Motor neuron (in vitro differentiated cells): ENCODE data around the gene TEX19. TPM values are rescaled to one million over a fixed set of nuclear protein-coding genes. Genes with fewer than 3 reads are reported as not detected.
A peak's percentile ranks its signal among the peaks of the same experiment; 100 is the strongest.
"Not testable (repeated sequence)": the region's sequence is repeated elsewhere in the genome, so short reads cannot be mapped to it uniquely, and the experiment has no call there.

Source experiments
- ATAC-seq, 8 experiments: fragments of 200-7000 bp; cut with Tn5 transposase; replicated peaks in 6 of 8; 2 replicates each; pipeline ENCODE4 v1.8.0; 2021; ENCODE audit warnings: mild to moderate bottlenecking in 8 of 8, moderate library complexity in 8 of 8
- H3K27ac ChIP-seq, 2 donors: fragments of 250-450 bp; sonication (Bioruptor Pico); 2 replicates each; pipeline ENCODE4 v1.9.0; 2021; ENCODE audit warnings: antibody characterized with exemption in 2 of 2, mild to moderate bottlenecking in 2 of 2, moderate library complexity in 1 of 2
- H3K4me1 ChIP-seq, 2 donors: fragments of 250-450 bp; sonication (Bioruptor Pico); replicated peaks in 1 of 2; 2 replicates each; pipeline ENCODE4 v1.6.1; 2021; ENCODE audit warnings: antibody characterized with exemption in 2 of 2, mild to moderate bottlenecking in 2 of 2, moderate library complexity in 1 of 2
- H3K4me3 ChIP-seq, 5 donors: fragments of 250-450 bp; sonication (Bioruptor Pico); 2 replicates each; pipeline ENCODE4 v1.9.0; 2021; ENCODE audit warnings: antibody characterized with exemption in 5 of 5, mild to moderate bottlenecking in 5 of 5, moderate library complexity in 4 of 5
- WGBS, 10 experiments: fragments of 450-650 bp; shearing (Covaris generic); methylation state at CpG; one replicate each; pipeline ENCODE4 v1.0.0; 2022; 5-methylcytosine and 5-hydroxymethylcytosine counted together
- in situ Hi-C, 9 experiments: fragments of 400-800 bp; cut with MboI; loops; one replicate each; pipeline ENCODE4 v1.15.0; 2021; ENCODE audit warnings: low sequenced_read_pairs in 9 of 9, low pct_unique_long_range_greater_than_20kb in 2 of 9; ENCODE audit not compliant: unreplicated experiment in 9 of 9
- total RNA-seq, 8 experiments: library from RNA; unstranded; fragments of 300-600 nt; gene quantifications; 2 replicates each; pipeline versions ENCODE4 v1.2.3 to v1.2.4, GENCODE V29; 2022

Gene TEX19
- total RNA-seq, 8 experiments from 2014 or later: 0.14 to 0.63 (median 0.25) TPM; not detected in 3

GRCh38 chr17:82373731-82374625, 14.9 kb downstream of the TEX19 start:
- Histone ChIP-seq H3K4me3 (no peak overlapping the region), H3K4me1 (peaks cover 11 to 22% of the 10 kb centered on the region in 2 donors), H3K27ac (no peak overlapping the region)
- WGBS, 10 experiments: 71 to 100% (median 85%) methylated on average over 1 to 7 of the region's 37 CpGs; no CpG with 5 or more reads in 4 of the 10 experiments
- ATAC-seq: no peak
- in situ Hi-C loops: no loop called here

GRCh38 chr17:82374626-82375331, 15.7 kb downstream of the TEX19 start:
- 33 to 100% (median 73%) methylated on average over 4 to 20 of the region's 79 CpGs; no CpG with 5 or more reads in 7 of the 10 experiments for WGBS, 10 experiments
- no peak for ATAC-seq
- in situ Hi-C loops: no loop called here
- peaks cover 14 to 25% of the 10 kb centered on the region in 2 donors for H3K4me1 ChIP-seq
- no peak overlapping the region for H3K27ac ChIP-seq
- no peak overlapping the region for H3K4me3 ChIP-seq

DNA sequence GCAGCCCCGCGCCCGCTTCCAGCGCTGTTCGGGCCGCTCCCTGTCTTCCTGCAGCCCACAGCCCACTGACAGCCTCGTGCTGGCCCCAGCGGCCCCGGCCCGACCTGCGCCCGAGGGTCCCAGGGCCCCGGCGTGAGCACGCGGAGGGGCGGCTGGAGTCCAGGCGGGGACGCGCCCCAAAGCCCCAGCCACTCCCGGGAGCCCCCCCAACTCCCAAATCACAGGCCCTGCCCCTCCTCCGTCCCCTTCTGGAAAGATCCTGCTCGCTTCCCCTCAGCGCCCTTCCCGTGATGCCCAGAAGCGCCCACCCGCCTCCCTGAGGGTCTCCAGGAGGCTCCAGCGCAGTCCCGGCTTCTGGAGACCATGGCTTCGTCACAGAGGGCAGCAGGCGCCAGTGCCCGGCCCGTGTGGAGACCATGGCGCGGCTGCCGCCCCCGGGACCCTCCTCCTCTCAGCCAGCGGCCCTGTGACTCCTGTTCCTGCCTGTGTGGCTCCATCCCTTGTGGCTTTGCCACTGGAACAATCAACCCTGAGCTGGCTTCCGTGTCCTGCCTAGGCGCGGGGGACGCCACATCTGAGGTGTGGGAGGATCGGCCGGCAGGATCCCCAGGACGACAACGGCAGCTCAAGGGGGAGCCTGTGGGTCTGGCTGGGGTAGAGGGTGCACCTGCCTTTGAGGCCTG, 16.5 kb downstream of the TEX19 start:
- in situ Hi-C loops: no loop called here
- Histone ChIP-seq H3K4me3 (no peak overlapping the region), H3K27ac (no peak overlapping the region), H3K4me1 (peaks cover 18 to 26% of the 10 kb centered on the region in 2 donors)
- no peak for ATAC-seq
- WGBS, 10 experiments: 60% methylated on average over 2 of the region's 46 CpGs; no CpG with 5 or more reads in 9 of the 10 experiments

DNA sequence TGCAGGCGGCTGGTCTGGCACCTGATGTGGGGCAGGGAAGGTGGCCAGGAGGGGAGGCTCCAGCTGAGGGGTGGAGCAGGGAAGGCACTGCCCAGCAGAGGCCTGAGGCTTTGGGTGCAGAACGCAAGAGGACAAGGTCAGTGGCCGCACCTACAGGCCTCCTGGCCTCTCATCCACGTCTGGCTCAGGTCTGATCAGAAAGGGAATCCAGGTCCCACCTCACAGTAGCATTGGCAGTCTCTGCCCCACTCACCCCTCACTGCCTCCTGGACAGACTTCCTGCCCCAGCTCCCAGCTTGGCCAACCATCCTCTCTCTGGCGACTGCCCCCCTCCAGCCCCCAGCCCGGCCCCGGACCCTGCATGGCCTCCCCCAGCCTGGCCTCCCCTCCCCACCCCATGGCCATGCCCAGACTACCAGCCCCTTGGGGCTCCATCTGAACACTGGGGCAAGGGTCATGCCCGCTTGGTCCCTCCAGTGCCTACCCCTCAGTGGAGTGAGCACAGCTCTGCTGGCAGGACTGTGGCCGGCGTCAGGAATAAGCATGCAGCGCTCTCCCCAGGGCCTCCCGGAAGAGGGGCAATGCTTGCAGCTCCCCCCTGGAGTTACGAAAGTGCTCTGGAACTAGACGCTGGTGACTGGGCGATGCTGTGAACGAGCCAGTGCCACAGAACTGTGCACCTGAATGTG, 17.1 kb downstream of the TEX19 start:
- no CpG with 5 or more reads among the region's 16 CpGs for WGBS, 10 experiments
- no peak overlapping the region for H3K27ac ChIP-seq
- H3K4me1 ChIP-seq: peaks cover 16 to 20% of the 10 kb centered on the region in 2 donors
- no peak for ATAC-seq
- in situ Hi-C loops: no loop called here
- no peak overlapping the region for H3K4me3 ChIP-seq

GRCh38 chr17:82377294-82377693, 18.2 kb downstream of the TEX19 start:
- ATAC-seq, H3K27ac ChIP-seq, H3K4me3 ChIP-seq, in situ Hi-C loops: not testable (repeated sequence)
- WGBS, 10 experiments: 0 to 65% (median 13%) methylated on average over 1 to 2 of the region's 5 CpGs; no CpG with 5 or more reads in 2 of the 10 experiments
- H3K4me1 ChIP-seq: peaks cover 9 to 11% of the 10 kb centered on the region in 2 donors

- in situ Hi-C loops: no loop called here
- no peak for ATAC-seq
- H3K27ac ChIP-seq: no peak overlapping the region
- H3K4me3 ChIP-seq: no peak overlapping the region
- peaks cover 7 to 8% of the 10 kb centered on the region in 2 donors for H3K4me1 ChIP-seq
- 60 to 91% (median 80%) methylated on average over 1 to 10 of the region's 31 CpGs; no CpG with 5 or more reads in 3 of the 10 experiments for WGBS, 10 experiments
These were observed 19.1 kb downstream of the TEX19 start for GRCh38 chr17:82377924-82378740.

DNA sequence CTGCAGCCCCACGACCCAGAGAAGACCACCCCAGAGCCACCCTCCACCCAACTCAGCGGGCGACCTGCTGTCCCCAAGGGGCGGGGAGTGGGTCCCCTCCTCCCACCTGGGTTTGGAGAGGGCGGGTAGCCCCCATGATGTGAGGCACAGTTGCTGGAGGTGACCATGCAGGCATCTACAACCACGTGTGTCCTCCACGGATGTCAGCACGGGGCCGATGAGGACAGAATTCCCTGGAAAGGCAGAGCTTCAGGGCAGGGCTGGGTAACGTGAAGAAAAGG, 19.6 kb downstream of the TEX19 start:
- H3K4me1 ChIP-seq: peaks cover 10 to 11% of the 10 kb centered on the region in 2 donors
- H3K4me3 ChIP-seq: no peak overlapping the region
- WGBS, 10 experiments: 20 to 100% (median 64%) methylated on average over 1 to 4 of the region's 10 CpGs; no CpG with 5 or more reads in 6 of the 10 experiments
- ATAC-seq: no peak
- no peak overlapping the region for H3K27ac ChIP-seq
- in situ Hi-C loops: no loop called here

GRCh38 chr17:82380860-82381702, 22.0 kb downstream of the TEX19 start:
- no peak overlapping the region for H3K4me3 ChIP-seq
- peak in 1 of 8 experiments; percentile 56 for ATAC-seq
- in situ Hi-C loops: no loop called here
- peaks cover 22 to 25% of the 10 kb centered on the region in 2 donors for H3K4me1 ChIP-seq
- H3K27ac ChIP-seq: no peak overlapping the region
- 22 to 100% (median 76%) methylated on average over 1 to 17 of the region's 23 CpGs for WGBS, 10 experiments

DNA sequence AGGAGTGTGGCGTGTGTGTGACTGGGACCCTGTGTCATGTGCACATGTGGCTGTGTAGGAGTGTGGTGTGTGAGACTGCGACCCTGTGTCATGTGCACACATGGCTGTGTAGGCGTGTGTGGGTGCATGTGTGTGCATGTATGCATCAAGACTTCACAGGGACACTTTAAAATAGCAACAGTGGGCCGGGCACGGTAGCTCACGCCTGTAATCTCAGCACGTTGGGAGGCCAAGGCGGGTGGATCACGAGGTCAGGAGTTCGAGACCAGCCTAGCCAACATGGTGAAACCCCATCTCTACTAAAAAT, 22.6 kb downstream of the TEX19 start:
- H3K27ac ChIP-seq, in situ Hi-C loops, H3K4me3 ChIP-seq, ATAC-seq: not testable (repeated sequence)
- H3K4me1 ChIP-seq: peaks cover 25 to 29% of the 10 kb centered on the region in 2 donors
- 82 to 100% methylated on average over 1 to 2 of the region's 10 CpGs; no CpG with 5 or more reads in 8 of the 10 experiments for WGBS, 10 experiments

DNA sequence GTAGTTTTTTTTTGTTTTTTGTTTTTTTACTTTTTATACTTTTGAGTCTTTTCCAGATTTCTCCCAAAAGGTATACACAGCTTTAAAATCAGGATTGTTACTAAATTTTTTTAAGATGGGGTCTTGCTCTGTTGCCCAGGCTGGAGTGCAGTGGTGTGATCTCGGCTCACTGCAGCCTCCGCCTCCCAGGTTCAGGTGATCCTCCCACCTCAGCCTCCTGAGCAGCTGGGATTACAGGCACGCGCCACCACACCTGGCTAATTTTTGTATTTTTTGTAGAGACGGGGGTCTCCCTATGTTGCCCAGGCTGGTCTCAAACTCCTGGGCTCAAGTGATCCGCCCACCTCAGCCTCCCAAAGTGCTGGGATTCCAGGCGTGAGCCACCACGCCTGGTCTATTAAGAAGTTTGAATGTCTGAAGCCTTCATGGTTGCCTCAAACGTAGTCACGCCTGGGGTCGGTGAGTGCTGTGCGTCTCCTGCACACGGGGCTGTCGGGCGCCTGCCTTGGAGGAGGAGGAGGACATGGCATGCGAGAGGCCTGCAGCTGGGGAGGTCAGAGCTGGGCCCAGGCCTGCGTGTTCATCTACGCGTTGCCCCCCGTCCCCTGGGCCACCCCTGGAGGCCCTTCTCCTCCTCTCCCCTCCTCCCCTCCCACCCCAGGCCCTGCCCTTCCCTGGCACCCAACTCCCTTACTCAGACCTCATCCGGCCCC, 23.3 kb downstream of the TEX19 start:
- ATAC-seq, H3K27ac ChIP-seq, in situ Hi-C loops, H3K4me3 ChIP-seq: not testable (repeated sequence)
- 50 to 100% (median 80%) methylated on average over 1 to 5 of the region's 21 CpGs; no CpG with 5 or more reads in 2 of the 10 experiments for WGBS, 10 experiments
- peaks cover 25 to 27% of the 10 kb centered on the region in 2 donors for H3K4me1 ChIP-seq

- peaks cover 25 to 27% of the 10 kb centered on the region in 2 donors for H3K4me1 ChIP-seq
- in situ Hi-C loops: no loop called here
- ATAC-seq: no peak
- H3K27ac ChIP-seq: no peak overlapping the region
- no peak overlapping the region for H3K4me3 ChIP-seq
- WGBS, 10 experiments: no CpG with 5 or more reads among the region's 11 CpGs
These were observed 23.8 kb downstream of the TEX19 start for GRCh38 chr17:82382933-82383255.
